Left lung (tissue), 10 donors: Measurements from ENCODE around the gene COA3. TPM values are rescaled to one million over a fixed set of nuclear protein-coding genes. Genes with fewer than 3 reads are reported as not detected.
A peak's percentile ranks its signal among the peaks of the same experiment; 100 is the strongest.

Experiments
- ATAC-seq: fragments of 200-7000 bp; cut with Tn5 transposase; one replicate; pipeline ENCODE4 v1.9.1; 2020; ENCODE audit warnings: moderate library complexity
- DNase-seq, 4 donors: peaks; one replicate each; pipeline ENCODE4 v3.0.0-alpha.2; 2013 to 2020
- H3K27ac ChIP-seq, 2 donors: fragments of 200-600 bp; sonication (generic) in 1 of 2; one replicate each; pipeline versions ENCODE4 v1.5.0 to v1.8.0; 2020 to 2021
- H3K27me3 ChIP-seq, 2 donors: fragments of 200-600 bp; sonication (generic) in 1 of 2; one replicate each; pipeline versions ENCODE4 v1.5.0 to v1.8.0; 2020 to 2021
- H3K36me3 ChIP-seq, 2 donors: fragments of 200-600 bp; sonication (generic) in 1 of 2; one replicate each; pipeline versions ENCODE4 v1.5.0 to v1.8.0; 2020 to 2021
- H3K4me1 ChIP-seq, 2 donors: fragments of 200-600 bp; one replicate each; pipeline ENCODE4 v1.8.0; 2021
- H3K4me3 ChIP-seq, 2 donors: fragments of 200-600 bp; sonication (generic) in 1 of 2; one replicate each; pipeline versions ENCODE4 v1.5.0 to v1.8.0; 2020 to 2021; ENCODE audit warnings: mild to moderate bottlenecking in 1 of 2
- H3K9me3 ChIP-seq, 2 donors: fragments of 200-600 bp; sonication (generic) in 1 of 2; one replicate each; pipeline versions ENCODE4 v1.5.0 to v1.8.0; 2020 to 2021
- CTCF ChIP-seq, 2 donors: fragments of 200-600 bp; sonication (generic) in 1 of 2; IDR thresholded peaks; one replicate each; pipeline versions ENCODE4 v1.5.0 to v1.8.0; 2021; ENCODE audit warnings: antibody characterized with exemption in 2 of 2
- intact Hi-C, 2 donors: fragments of 100-400 bp; cut with DNase I; formaldehyde crosslinking; loops; one replicate each; pipeline versions ENCODE4 v1.11.2 to v1.14.2; 2022
- polyA plus RNA-seq, 6 donors: library from polyadenylated mRNA; unstranded; fragments of 120-200 nt; gene quantifications; one replicate each; pipeline ENCODE4 v1.2.1, GENCODE V29; 2013; ENCODE audit not compliant: insufficient read length in 6 of 6
- total RNA-seq, 2 donors: library from RNA; stranded (reverse); fragmentation: NEBNext Ultra II Directional; extraction: Animal tissue kit (Norgen Biotek cat#: 25700); gene quantifications; one replicate each; pipeline ENCODE4 v1.2.1, GENCODE V29; 2021
- donor health status: DM: no; HTN: yes; CAD: no.
- donor health status: DM: no; HTN: no; CAD: no.

The COA3 gene
- total and polyA plus RNA-seq, 8 donors: 59.1 to 96.2 (median 89.3) TPM

- Histone ChIP-seq H3K36me3 (peaks cover 0 to 48% of the 10 kb centered on the region in 2 donors), H3K9me3 (no peaks in the 10 kb centered on the region), H3K27ac (no peak within 1 kb of the TSS), H3K4me1 (peaks cover 6 to 26% of the 10 kb centered on the region in 2 donors), H3K27me3 (peaks cover 47 to 56% of the 10 kb centered on the region in 2 donors), H3K4me3 (peak within 1 kb of the TSS in 1 of 2 donors; percentile 5)
- ATAC-seq: peak; percentile 47
- intact Hi-C loops: no loop called here
- no peak for TF ChIP-seq CTCF (IDR thresholded peaks at IDR 0.05)
- peak in 1 of 4 donors; percentile 78 for DNase-seq
These were observed 18.3 kb downstream of the COA3 start, which contains the start of gene WNK4 for GRCh38 chr17:42779936-42780850. TSS of gene WNK4 (plus strand) at chr17:42780610. CDS start at chr17:42780699, 89 bp downstream.

DNA sequence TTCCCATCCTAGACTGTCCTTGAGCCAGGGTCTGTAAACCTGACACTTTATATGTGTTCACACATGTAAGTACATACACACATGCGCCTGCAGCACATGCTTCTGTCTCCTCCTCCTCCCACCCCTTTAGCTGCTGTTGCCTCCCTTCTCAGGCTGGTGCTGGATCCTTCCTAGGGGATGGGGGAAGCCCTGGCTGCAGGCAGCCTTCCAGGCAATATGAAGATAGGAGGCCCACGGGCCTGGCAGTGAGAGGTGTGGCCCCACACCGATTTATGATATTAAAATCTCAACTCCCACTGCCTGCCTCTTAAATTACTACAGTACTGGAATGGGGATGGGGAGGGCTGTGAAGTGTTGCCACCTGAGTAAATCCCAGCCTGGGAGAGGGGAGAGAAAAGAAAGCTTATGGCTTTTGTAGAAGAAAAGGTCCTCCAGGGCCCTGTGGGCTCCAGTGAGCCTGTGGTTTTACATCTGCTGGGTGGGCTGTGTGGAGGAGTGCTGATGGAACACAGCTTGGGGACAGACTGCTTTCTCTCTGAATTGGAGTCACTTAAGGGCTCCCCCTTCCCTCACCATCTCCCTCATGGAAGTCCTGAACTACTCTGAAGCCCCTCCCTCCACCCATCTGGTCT, 19.1 kb downstream of the COA3 start:
- H3K36me3 ChIP-seq: peaks cover 0 to 53% of the 10 kb centered on the region in 2 donors
- ATAC-seq: no peak
- no peak overlapping the region for H3K4me3 ChIP-seq
- H3K27ac ChIP-seq: no peak overlapping the region
- intact Hi-C loops: no loop called here
- DNase-seq: no peak
- peaks cover 40 to 48% of the 10 kb centered on the region in 2 donors for H3K27me3 ChIP-seq
- no peaks in the 10 kb centered on the region for H3K9me3 ChIP-seq
- H3K4me1 ChIP-seq: peaks cover 6 to 27% of the 10 kb centered on the region in 2 donors
- no peak for TF ChIP-seq CTCF (IDR thresholded peaks at IDR 0.05)

- peaks cover 11 to 30% of the 10 kb centered on the region in 2 donors for H3K4me1 ChIP-seq
- no peak overlapping the region for H3K27ac ChIP-seq
- H3K27me3 ChIP-seq: peaks cover 31 to 40% of the 10 kb centered on the region in 2 donors
- intact Hi-C loops: no loop called here
- H3K9me3 ChIP-seq: no peaks in the 10 kb centered on the region
- no peak for TF ChIP-seq CTCF (IDR thresholded peaks at IDR 0.05)
- ATAC-seq (no peak), DNase-seq (no peak)
- H3K36me3 ChIP-seq: peaks cover 0 to 53% of the 10 kb centered on the region in 2 donors
- no peak overlapping the region for H3K4me3 ChIP-seq
These were observed 19.9 kb downstream of the COA3 start for GRCh38 chr17:42778570-42778969.

DNA sequence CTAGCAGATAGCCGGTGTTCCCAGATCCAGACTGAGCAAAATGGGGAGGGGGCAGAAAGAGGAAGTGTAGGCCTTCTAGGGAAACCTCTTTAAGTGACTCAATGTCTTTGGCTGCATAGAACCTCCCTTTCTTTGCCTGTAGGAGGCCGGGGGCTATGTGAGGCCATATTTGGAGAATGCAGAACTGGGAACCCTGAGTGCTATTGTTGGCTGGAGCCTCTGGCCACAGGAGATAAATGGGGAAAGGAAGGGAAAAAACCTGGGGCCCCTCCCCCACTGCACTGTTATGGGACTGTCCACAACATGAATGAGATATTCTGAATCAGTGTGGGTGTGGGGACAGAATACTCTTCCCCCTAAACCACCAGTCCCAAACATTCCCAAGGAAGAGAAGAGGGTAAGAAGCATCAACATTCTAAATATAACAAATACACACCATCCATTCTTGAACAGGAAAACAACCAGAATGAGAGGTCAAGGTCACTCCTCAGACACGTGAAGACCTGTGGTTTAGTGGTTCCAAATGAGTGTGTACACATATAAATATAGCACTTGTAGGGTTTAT, 22.9 kb downstream of the COA3 start:
- peaks cover 0 to 53% of the 10 kb centered on the region in 2 donors for H3K36me3 ChIP-seq
- ATAC-seq (no peak), DNase-seq (no peak)
- intact Hi-C loops: no loop called here
- peaks cover 11 to 33% of the 10 kb centered on the region in 2 donors for H3K4me1 ChIP-seq
- peaks cover 2 to 10% of the 10 kb centered on the region in 2 donors for H3K27me3 ChIP-seq
- no peak overlapping the region for H3K27ac ChIP-seq
- no peaks in the 10 kb centered on the region for H3K9me3 ChIP-seq
- no peak for TF ChIP-seq CTCF (IDR thresholded peaks at IDR 0.05)
- no peak overlapping the region for H3K4me3 ChIP-seq
